ENCODE data around the gene UBE2D2.
"Not testable (repeated sequence)": the region's sequence is repeated elsewhere in the genome, so short reads cannot be mapped to it uniquely, and the experiment has no call there.

Gene UBE2D2

GRCh38 chr5:139560752-139561654 is at the start of gene UBE2D2:
Gene UBE2D2, plus strand, starts transcription at chr5:139561339. Its CDS starts 453 bp downstream, at chr5:139561792.
- peak; percentile 98 for DNase-seq (ENCODE audit: low spot score)

- DNase-seq (ENCODE audit: low spot score), result no peak
These were observed 48.3 kb upstream of the UBE2D2 start for GRCh38 chr5:139512786-139513390.

GRCh38 chr5:139513434-139513833 is 47.7 kb upstream of the UBE2D2 start:
- peak; percentile 77 for DNase-seq (ENCODE audit: low spot score)

- no peak for DNase-seq (ENCODE audit: low spot score)
These were observed 47.2 kb upstream of the UBE2D2 start for GRCh38 chr5:139513852-139514485.

- no peak for DNase-seq (ENCODE audit: low spot score)
These were observed 46.7 kb upstream of the UBE2D2 start for GRCh38 chr5:139514486-139514856.

- DNase-seq (ENCODE audit: low spot score), result peak; percentile 88
These were observed 43.2 kb upstream of the UBE2D2 start for GRCh38 chr5:139517683-139518564.

- DNase-seq (ENCODE audit: low spot score), result no peak
These were observed 37.3 kb upstream of the UBE2D2 start for GRCh38 chr5:139523635-139524445.

- DNase-seq (ENCODE audit: low spot score), result no peak
These were observed 36.7 kb upstream of the UBE2D2 start for GRCh38 chr5:139524446-139524845.

GRCh38 chr5:139524940-139525585 is 36.1 kb upstream of the UBE2D2 start:
- DNase-seq (ENCODE audit: low spot score), result no peak

GRCh38 chr5:139525586-139526308 is 35.4 kb upstream of the UBE2D2 start:
- not testable (repeated sequence) for DNase-seq (ENCODE audit: low spot score)

GRCh38 chr5:139526309-139527089 is 34.6 kb upstream of the UBE2D2 start:
- not testable (repeated sequence) for DNase-seq (ENCODE audit: low spot score)

GRCh38 chr5:139527090-139527470 is 34.1 kb upstream of the UBE2D2 start:
- not testable (repeated sequence) for DNase-seq (ENCODE audit: low spot score)

- DNase-seq (ENCODE audit: low spot score), result not testable (repeated sequence)
These were observed 33.2 kb upstream of the UBE2D2 start for GRCh38 chr5:139527896-139528467.

GRCh38 chr5:139528695-139529094 is 32.4 kb upstream of the UBE2D2 start:
- DNase-seq (ENCODE audit: low spot score), result not testable (repeated sequence)

GRCh38 chr5:139530079-139530478 is 31.1 kb upstream of the UBE2D2 start:
- not testable (repeated sequence) for DNase-seq (ENCODE audit: low spot score)

GRCh38 chr5:139531772-139532169 is 29.4 kb upstream of the UBE2D2 start:
- no peak for DNase-seq (ENCODE audit: low spot score)

GRCh38 chr5:139543423-139543991 is 17.6 kb upstream of the UBE2D2 start:
- DNase-seq (ENCODE audit: low spot score), result no peak

- DNase-seq (ENCODE audit: low spot score), result not testable (repeated sequence)
These were observed 14.5 kb upstream of the UBE2D2 start for GRCh38 chr5:139546593-139546992.

All from RKO (cell line).